GM23338 (cell line): ENCODE data around the gene GARS1. TPM values are rescaled to one million over a fixed set of nuclear protein-coding genes. Genes with fewer than 3 reads are reported as not detected.

Source experiments
- ATAC-seq: fragments of 200-7000 bp; cut with Tn5 transposase; 3 replicates; pipeline ENCODE4 v1.9.1; 2020
- DNase-seq: peaks from one replicate; pipeline ENCODE4 v3.0.0-alpha.2; 2015; ENCODE audit warnings: low spot score
- H2AFZ ChIP-seq: fragments of 200-600 bp; sonication (generic); 2 replicates; pipeline ENCODE4 v1.8.0; 2016; ENCODE audit warnings: antibody characterized with exemption, mild to moderate bottlenecking, moderate library complexity
- H3F3A ChIP-seq: fragments of 200-600 bp; sonication (generic); replicated peaks from 2 replicates; pipeline ENCODE4 v1.8.0; 2017; ENCODE audit warnings: antibody characterized with exemption, mixed run types, low read depth
- H3K27ac ChIP-seq: fragments of 200-600 bp; sonication (generic); 2 replicates; pipeline ENCODE4 v1.6.1; 2016; ENCODE audit warnings: low read depth
- H3K27me3 ChIP-seq: fragments of 200-600 bp; sonication (generic); 2 replicates; pipeline ENCODE4 v1.8.0; 2016; ENCODE audit warnings: mild to moderate bottlenecking, mixed run types, moderate library complexity; ENCODE audit not compliant: insufficient read depth
- H3K36me3 ChIP-seq: fragments of 200-600 bp; sonication (generic); 2 replicates; pipeline ENCODE4 v1.8.0; 2016; ENCODE audit warnings: mild to moderate bottlenecking; ENCODE audit not compliant: insufficient read depth
- H3K4me1 ChIP-seq: fragments of 200-600 bp; sonication (generic); 2 replicates; pipeline ENCODE4 v1.8.0; 2016; ENCODE audit warnings: mild to moderate bottlenecking, moderate library complexity; ENCODE audit not compliant: insufficient read depth
- H3K4me2 ChIP-seq: fragments of 200-600 bp; sonication (generic); 2 replicates; pipeline ENCODE4 v1.7.1; 2017; ENCODE audit warnings: mixed run types
- H3K4me3 ChIP-seq: fragments of 200-600 bp; sonication (generic); 2 replicates; pipeline ENCODE4 v1.6.1; 2016; ENCODE audit warnings: mixed run types
- H3K79me2 ChIP-seq: fragments of 200-600 bp; sonication (generic); replicated peaks from 2 replicates; pipeline ENCODE4 v1.8.0; 2017; ENCODE audit warnings: mild to moderate bottlenecking; ENCODE audit not compliant: insufficient read depth
- H3K9me2 ChIP-seq: fragments of 200-600 bp; sonication (generic); 2 replicates; pipeline ENCODE4 v1.8.0; 2017; ENCODE audit not compliant: insufficient read depth
- H4K20me1 ChIP-seq: fragments of 200-600 bp; sonication (generic); replicated peaks from 2 replicates; pipeline ENCODE4 v1.8.0; 2017; ENCODE audit warnings: mild to moderate bottlenecking; ENCODE audit not compliant: insufficient read depth
- H3K27ac Mint-ChIP-seq: 2 replicates; pipeline ENCODE4 v1.8.0; 2020; ENCODE audit warnings: inconsistent platforms, mild to moderate bottlenecking, moderate library complexity, mixed read lengths
- H3K27me3 Mint-ChIP-seq: 3 replicates; pipeline ENCODE4 v1.8.0; 2022; ENCODE audit warnings: low read depth, mild to moderate bottlenecking, moderate library complexity, mixed read lengths, inconsistent platforms; ENCODE audit not compliant: insufficient read depth, poor library complexity
- H3K36me3 Mint-ChIP-seq: 3 replicates; pipeline ENCODE4 v1.8.0; 2021; ENCODE audit warnings: low read depth, mild to moderate bottlenecking, inconsistent platforms, moderate library complexity, mixed read lengths
- H3K4me1 Mint-ChIP-seq: 3 replicates; pipeline ENCODE4 v1.8.0; 2020; ENCODE audit warnings: mild to moderate bottlenecking, inconsistent platforms, mixed read lengths
- H3K4me3 Mint-ChIP-seq: 3 replicates; pipeline ENCODE4 v1.8.0; 2021; ENCODE audit warnings: moderate library complexity, mild to moderate bottlenecking, inconsistent platforms, mixed read lengths
- H3K9me3 Mint-ChIP-seq: 3 replicates; pipeline ENCODE4 v1.8.0; 2020; ENCODE audit warnings: moderate library complexity, mild to moderate bottlenecking, inconsistent platforms, mixed read lengths
- CREB1 ChIP-seq: fragments of 250-450 bp; sonication (Bioruptor Pico); IDR thresholded peaks from 2 replicates; pipeline ENCODE4 v1.5.0; 2020; ENCODE audit warnings: low read depth, mild to moderate bottlenecking, moderate library complexity
- EZH2 ChIP-seq: fragments of 200-600 bp; sonication (generic); IDR thresholded peaks from one replicate; pipeline ENCODE4 v1.8.0; 2017; ENCODE audit warnings: antibody characterized with exemption, mild to moderate bottlenecking, low read depth; ENCODE audit not compliant: unreplicated experiment
- EZH2phosphoT487 ChIP-seq: fragments of 200-600 bp; sonication (generic); IDR thresholded peaks from one replicate; pipeline ENCODE4 v1.8.1; 2018; ENCODE audit warnings: antibody characterized with exemption; ENCODE audit not compliant: unreplicated experiment
- JUNB ChIP-seq: IDR thresholded peaks from one replicate; pipeline ENCODE4 v1.6.1; 2016; ENCODE audit warnings: antibody characterized with exemption; ENCODE audit not compliant: unreplicated experiment
- NANOG ChIP-seq: IDR thresholded peaks from 2 replicates; pipeline ENCODE4 v1.6.1; 2016; ENCODE audit warnings: antibody characterized with exemption, borderline replicate concordance
- POLR2AphosphoS5 ChIP-seq: IDR thresholded peaks from 2 replicates; pipeline ENCODE4 v1.6.1; 2016; ENCODE audit warnings: antibody characterized with exemption, low read depth
- STAT1 ChIP-seq: IDR thresholded peaks from one replicate; pipeline ENCODE4 v1.6.1; 2016; ENCODE audit warnings: antibody characterized with exemption; ENCODE audit not compliant: unreplicated experiment
- ZNF114 ChIP-seq: fragments of 250-450 bp; sonication (Bioruptor Pico); IDR thresholded peaks from 2 replicates; pipeline ENCODE4 v1.5.0; 2020; ENCODE audit warnings: mild to moderate bottlenecking, moderate library complexity
- ZNF331 ChIP-seq: fragments of 250-450 bp; sonication (Bioruptor Pico); IDR thresholded peaks from 2 replicates; pipeline ENCODE4 v1.5.0; 2020; ENCODE audit warnings: low read depth, mild to moderate bottlenecking, moderate library complexity
- polyA plus RNA-seq: library from polyadenylated mRNA; unstranded; fragments of >200 nt; fragmentation: Nextera tagmentation; extraction: Ambion mirVana; gene quantifications from 2 replicates; pipeline ENCODE4 v1.2.1, GENCODE V29; 2016
- total RNA-seq: library from RNA; depleted of rRNA; stranded (reverse); fragments of >200 nt; shearing (Covaris generic); gene quantifications from 2 replicates; pipeline ENCODE4 v1.2.3, GENCODE V29; 2014
- TF ChIP-seq, protein P1 (sequence below): fragments of 250-450 bp; sonication (Bioruptor Pico); IDR thresholded peaks from 2 replicates; pipeline ENCODE4 v1.5.0; 2020; ENCODE audit warnings: mild to moderate bottlenecking, moderate library complexity
- TF ChIP-seq, protein P2 (sequence below): IDR thresholded peaks from one replicate; pipeline ENCODE4 v1.6.1; 2018; ENCODE audit warnings: antibody characterized with exemption; ENCODE audit not compliant: unreplicated experiment
- TF ChIP-seq, protein P3 (sequence below), 2 experiments: fragments of 200-600 bp in 1 of 2; sonication (generic) in 1 of 2; conservative IDR thresholded peaks; 2 replicates each; pipeline versions ENCODE4 v1.5.1 to v1.6.1; 2016 to 2017; ENCODE audit warnings: antibody characterized with exemption in 2 of 2, low read depth in 2 of 2, mild to moderate bottlenecking in 2 of 2, moderate library complexity in 1 of 2
- TF ChIP-seq, protein P4 (sequence below): IDR thresholded peaks from 2 replicates; pipeline ENCODE4 v1.6.1; 2016; ENCODE audit warnings: antibody characterized with exemption

GARS1 gene
- total and polyA plus RNA-seq, 2 experiments from 2014 or later: 207 to 241 TPM

DNA sequence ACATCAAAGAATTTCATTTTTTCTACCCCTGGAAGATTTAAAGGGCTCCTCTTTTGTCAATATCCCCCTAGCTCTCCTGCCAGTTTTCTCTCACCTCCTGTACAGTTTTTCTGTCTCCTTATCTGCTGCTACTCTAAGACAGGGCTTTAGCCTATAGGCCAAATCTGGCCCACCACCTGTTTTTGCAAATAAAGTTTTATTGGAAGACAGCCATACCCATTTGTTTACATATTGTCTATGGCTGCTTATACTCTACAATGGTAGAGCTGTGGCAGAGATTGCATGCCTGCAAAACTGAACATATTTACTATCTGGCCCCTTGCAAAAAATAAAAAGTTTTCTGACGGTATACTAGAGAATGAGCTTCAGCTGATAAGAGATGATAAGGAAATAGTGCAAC lies 37.4 kb upstream of the GARS1 start:
- H3K9me3 Mint-ChIP-seq: no peaks in the 10 kb centered on the region
- H3K79me2 ChIP-seq: no peaks in the 10 kb centered on the region
- no peaks in the 10 kb centered on the region for H3K36me3 ChIP-seq
- TF ChIP-seq STAT1 (no peak), EZH2phosphoT487 (no peak), ZNF114 (CRISPR knock-in tag) (no peak), CREB1 (CRISPR knock-in tag) (no peak), EZH2 (no peak), ZNF331 (CRISPR knock-in tag) (no peak), NANOG (no peak), JUNB (no peak), POLR2AphosphoS5 (no peak)
- TF ChIP-seq, protein P1, sequence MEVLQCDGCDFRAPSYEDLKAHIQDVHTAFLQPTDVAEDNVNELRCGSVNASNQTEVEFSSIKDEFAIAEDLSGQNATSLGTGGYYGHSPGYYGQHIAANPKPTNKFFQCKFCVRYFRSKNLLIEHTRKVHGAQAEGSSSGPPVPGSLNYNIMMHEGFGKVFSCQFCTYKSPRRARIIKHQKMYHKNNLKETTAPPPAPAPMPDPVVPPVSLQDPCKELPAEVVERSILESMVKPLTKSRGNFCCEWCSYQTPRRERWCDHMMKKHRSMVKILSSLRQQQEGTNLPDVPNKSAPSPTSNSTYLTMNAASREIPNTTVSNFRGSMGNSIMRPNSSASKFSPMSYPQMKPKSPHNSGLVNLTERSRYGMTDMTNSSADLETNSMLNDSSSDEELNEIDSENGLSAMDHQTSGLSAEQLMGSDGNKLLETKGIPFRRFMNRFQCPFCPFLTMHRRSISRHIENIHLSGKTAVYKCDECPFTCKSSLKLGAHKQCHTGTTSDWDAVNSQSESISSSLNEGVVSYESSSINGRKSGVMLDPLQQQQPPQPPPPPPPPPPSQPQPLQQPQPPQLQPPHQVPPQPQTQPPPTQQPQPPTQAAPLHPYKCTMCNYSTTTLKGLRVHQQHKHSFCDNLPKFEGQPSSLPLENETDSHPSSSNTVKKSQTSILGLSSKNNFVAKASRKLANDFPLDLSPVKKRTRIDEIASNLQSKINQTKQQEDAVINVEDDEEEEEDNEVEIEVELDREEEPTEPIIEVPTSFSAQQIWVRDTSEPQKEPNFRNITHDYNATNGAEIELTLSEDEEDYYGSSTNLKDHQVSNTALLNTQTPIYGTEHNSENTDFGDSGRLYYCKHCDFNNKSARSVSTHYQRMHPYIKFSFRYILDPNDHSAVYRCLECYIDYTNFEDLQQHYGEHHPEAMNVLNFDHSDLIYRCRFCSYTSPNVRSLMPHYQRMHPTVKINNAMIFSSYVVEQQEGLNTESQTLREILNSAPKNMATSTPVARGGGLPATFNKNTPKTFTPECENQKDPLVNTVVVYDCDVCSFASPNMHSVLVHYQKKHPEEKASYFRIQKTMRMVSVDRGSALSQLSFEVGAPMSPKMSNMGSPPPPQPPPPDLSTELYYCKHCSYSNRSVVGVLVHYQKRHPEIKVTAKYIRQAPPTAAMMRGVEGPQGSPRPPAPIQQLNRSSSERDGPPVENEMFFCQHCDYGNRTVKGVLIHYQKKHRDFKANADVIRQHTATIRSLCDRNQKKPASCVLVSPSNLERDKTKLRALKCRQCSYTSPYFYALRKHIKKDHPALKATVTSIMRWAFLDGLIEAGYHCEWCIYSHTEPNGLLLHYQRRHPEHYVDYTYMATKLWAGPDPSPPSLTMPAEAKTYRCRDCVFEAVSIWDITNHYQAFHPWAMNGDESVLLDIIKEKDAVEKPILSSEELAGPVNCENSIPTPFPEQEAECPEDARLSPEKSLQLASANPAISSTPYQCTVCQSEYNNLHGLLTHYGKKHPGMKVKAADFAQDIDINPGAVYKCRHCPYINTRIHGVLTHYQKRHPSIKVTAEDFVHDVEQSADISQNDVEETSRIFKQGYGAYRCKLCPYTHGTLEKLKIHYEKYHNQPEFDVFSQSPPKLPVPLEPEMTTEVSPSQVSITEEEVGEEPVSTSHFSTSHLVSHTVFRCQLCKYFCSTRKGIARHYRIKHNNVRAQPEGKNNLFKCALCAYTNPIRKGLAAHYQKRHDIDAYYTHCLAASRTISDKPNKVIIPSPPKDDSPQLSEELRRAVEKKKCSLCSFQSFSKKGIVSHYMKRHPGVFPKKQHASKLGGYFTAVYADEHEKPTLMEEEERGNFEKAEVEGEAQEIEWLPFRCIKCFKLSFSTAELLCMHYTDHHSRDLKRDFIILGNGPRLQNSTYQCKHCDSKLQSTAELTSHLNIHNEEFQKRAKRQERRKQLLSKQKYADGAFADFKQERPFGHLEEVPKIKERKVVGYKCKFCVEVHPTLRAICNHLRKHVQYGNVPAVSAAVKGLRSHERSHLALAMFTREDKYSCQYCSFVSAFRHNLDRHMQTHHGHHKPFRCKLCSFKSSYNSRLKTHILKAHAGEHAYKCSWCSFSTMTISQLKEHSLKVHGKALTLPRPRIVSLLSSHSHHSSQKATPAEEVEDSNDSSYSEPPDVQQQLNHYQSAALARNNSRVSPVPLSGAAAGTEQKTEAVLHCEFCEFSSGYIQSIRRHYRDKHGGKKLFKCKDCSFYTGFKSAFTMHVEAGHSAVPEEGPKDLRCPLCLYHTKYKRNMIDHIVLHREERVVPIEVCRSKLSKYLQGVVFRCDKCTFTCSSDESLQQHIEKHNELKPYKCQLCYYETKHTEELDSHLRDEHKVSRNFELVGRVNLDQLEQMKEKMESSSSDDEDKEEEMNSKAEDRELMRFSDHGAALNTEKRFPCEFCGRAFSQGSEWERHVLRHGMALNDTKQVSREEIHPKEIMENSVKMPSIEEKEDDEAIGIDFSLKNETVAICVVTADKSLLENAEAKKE (CRISPR knock-in tag): no peak
- TF ChIP-seq, protein P2, sequence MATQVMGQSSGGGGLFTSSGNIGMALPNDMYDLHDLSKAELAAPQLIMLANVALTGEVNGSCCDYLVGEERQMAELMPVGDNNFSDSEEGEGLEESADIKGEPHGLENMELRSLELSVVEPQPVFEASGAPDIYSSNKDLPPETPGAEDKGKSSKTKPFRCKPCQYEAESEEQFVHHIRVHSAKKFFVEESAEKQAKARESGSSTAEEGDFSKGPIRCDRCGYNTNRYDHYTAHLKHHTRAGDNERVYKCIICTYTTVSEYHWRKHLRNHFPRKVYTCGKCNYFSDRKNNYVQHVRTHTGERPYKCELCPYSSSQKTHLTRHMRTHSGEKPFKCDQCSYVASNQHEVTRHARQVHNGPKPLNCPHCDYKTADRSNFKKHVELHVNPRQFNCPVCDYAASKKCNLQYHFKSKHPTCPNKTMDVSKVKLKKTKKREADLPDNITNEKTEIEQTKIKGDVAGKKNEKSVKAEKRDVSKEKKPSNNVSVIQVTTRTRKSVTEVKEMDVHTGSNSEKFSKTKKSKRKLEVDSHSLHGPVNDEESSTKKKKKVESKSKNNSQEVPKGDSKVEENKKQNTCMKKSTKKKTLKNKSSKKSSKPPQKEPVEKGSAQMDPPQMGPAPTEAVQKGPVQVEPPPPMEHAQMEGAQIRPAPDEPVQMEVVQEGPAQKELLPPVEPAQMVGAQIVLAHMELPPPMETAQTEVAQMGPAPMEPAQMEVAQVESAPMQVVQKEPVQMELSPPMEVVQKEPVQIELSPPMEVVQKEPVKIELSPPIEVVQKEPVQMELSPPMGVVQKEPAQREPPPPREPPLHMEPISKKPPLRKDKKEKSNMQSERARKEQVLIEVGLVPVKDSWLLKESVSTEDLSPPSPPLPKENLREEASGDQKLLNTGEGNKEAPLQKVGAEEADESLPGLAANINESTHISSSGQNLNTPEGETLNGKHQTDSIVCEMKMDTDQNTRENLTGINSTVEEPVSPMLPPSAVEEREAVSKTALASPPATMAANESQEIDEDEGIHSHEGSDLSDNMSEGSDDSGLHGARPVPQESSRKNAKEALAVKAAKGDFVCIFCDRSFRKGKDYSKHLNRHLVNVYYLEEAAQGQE: no peak
- TF ChIP-seq, protein P3, sequence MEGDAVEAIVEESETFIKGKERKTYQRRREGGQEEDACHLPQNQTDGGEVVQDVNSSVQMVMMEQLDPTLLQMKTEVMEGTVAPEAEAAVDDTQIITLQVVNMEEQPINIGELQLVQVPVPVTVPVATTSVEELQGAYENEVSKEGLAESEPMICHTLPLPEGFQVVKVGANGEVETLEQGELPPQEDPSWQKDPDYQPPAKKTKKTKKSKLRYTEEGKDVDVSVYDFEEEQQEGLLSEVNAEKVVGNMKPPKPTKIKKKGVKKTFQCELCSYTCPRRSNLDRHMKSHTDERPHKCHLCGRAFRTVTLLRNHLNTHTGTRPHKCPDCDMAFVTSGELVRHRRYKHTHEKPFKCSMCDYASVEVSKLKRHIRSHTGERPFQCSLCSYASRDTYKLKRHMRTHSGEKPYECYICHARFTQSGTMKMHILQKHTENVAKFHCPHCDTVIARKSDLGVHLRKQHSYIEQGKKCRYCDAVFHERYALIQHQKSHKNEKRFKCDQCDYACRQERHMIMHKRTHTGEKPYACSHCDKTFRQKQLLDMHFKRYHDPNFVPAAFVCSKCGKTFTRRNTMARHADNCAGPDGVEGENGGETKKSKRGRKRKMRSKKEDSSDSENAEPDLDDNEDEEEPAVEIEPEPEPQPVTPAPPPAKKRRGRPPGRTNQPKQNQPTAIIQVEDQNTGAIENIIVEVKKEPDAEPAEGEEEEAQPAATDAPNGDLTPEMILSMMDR (conservative IDR thresholded peaks at IDR 0.05; ENCODE audit: low read depth in 2 of 2): no peak
- TF ChIP-seq, protein P4, sequence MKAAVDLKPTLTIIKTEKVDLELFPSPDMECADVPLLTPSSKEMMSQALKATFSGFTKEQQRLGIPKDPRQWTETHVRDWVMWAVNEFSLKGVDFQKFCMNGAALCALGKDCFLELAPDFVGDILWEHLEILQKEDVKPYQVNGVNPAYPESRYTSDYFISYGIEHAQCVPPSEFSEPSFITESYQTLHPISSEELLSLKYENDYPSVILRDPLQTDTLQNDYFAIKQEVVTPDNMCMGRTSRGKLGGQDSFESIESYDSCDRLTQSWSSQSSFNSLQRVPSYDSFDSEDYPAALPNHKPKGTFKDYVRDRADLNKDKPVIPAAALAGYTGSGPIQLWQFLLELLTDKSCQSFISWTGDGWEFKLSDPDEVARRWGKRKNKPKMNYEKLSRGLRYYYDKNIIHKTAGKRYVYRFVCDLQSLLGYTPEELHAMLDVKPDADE: no peak
- peaks cover 6% of the 10 kb centered on the region; the same call in 1 of the 2 replicates for H3K9me2 ChIP-seq
- H3K27ac Mint-ChIP-seq: no peak overlapping the region
- no peaks in the 10 kb centered on the region for H4K20me1 ChIP-seq
- H2AFZ ChIP-seq: no peak overlapping the region
- H3F3A ChIP-seq: no peaks in the 10 kb centered on the region
- no peak overlapping the region for H3K4me3 ChIP-seq
- no peaks in the 10 kb centered on the region for H3K27me3 Mint-ChIP-seq
- no peak overlapping the region for H3K4me2 ChIP-seq
- no peaks in the 10 kb centered on the region for H3K36me3 Mint-ChIP-seq
- no peak overlapping the region for H3K4me3 Mint-ChIP-seq
- ATAC-seq (no peak), DNase-seq (no peak)
- no peaks in the 10 kb centered on the region for H3K27me3 ChIP-seq
- peaks cover 9% of the 10 kb centered on the region for H3K4me1 ChIP-seq
- no peak overlapping the region for H3K27ac ChIP-seq
- H3K4me1 Mint-ChIP-seq: no peaks in the 10 kb centered on the region
